ENCODE data around the gene ORAI3.
A peak's percentile ranks its signal among the peaks of the same experiment; 100 is the strongest.

ORAI3 gene

GRCh38 chr16:30985401-30986128, 36.7 kb downstream of the ORAI3 start:
- H3K4me3 ChIP-seq (replicated peaks; ENCODE audit: low read depth, low read length) = peak overlapping the region; percentile 47
- DNase-seq (ENCODE audit: low read depth) = no peak
- TF ChIP-seq CTCF (IDR thresholded peaks at IDR 0.05; ENCODE audit: low read length, missing control alignments) = no peak

- TF ChIP-seq CTCF (IDR thresholded peaks at IDR 0.05; ENCODE audit: low read length, missing control alignments) = no peak
- H3K4me3 ChIP-seq (replicated peaks; ENCODE audit: low read depth, low read length) = no peak overlapping the region
- DNase-seq (ENCODE audit: low read depth) = no peak
Observed at GRCh38 chr16:30986129-30986991, 37.5 kb downstream of the ORAI3 start.

- TF ChIP-seq CTCF (IDR thresholded peaks at IDR 0.05; ENCODE audit: low read length, missing control alignments) = no peak
- no peak for DNase-seq (ENCODE audit: low read depth)
- H3K4me3 ChIP-seq (replicated peaks; ENCODE audit: low read depth, low read length) = no peak overlapping the region
Observed at GRCh38 chr16:30987581-30988190, 38.8 kb downstream of the ORAI3 start.

GRCh38 chr16:30989469-30990047, 40.7 kb downstream of the ORAI3 start:
- no peak for DNase-seq (ENCODE audit: low read depth)
- TF ChIP-seq CTCF (IDR thresholded peaks at IDR 0.05; ENCODE audit: low read length, missing control alignments) = no peak
- H3K4me3 ChIP-seq (replicated peaks; ENCODE audit: low read depth, low read length) = no peak overlapping the region

GRCh38 chr16:30990105-30990504, 41.2 kb downstream of the ORAI3 start:
- no peak overlapping the region for H3K4me3 ChIP-seq (replicated peaks; ENCODE audit: low read depth, low read length)
- no peak for TF ChIP-seq CTCF (IDR thresholded peaks at IDR 0.05; ENCODE audit: low read length, missing control alignments)
- no peak for DNase-seq (ENCODE audit: low read depth)

- no peak overlapping the region for H3K4me3 ChIP-seq (replicated peaks; ENCODE audit: low read depth, low read length)
- DNase-seq (ENCODE audit: low read depth) = no peak
- TF ChIP-seq CTCF (IDR thresholded peaks at IDR 0.05; ENCODE audit: low read length, missing control alignments) = no peak
Observed at GRCh38 chr16:30991052-30991451, 42.2 kb downstream of the ORAI3 start.
